ENCODE data around the gene CCDC134.

The CCDC134 gene

DNA sequence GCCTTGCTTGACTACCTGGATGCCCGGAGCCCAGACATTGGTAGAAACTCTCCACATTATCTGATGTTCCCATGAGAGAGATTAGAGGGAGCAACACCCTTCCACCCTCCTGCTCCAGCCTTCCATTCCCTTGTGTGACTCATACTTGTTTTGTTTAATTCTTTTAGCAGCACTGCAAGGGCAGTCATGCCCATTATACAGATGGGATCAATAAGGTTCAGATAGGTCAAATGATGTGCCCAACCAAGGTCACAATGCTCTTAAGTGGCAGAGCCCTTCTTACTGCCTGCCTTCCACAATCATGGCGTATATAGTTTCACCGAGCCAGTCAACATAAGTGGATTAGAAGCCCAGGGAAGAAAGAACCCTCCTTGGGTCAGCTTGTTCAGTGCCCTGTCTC lies 6.6 kb upstream of the CCDC134 start:
- no peak for FAIRE-seq

DNA sequence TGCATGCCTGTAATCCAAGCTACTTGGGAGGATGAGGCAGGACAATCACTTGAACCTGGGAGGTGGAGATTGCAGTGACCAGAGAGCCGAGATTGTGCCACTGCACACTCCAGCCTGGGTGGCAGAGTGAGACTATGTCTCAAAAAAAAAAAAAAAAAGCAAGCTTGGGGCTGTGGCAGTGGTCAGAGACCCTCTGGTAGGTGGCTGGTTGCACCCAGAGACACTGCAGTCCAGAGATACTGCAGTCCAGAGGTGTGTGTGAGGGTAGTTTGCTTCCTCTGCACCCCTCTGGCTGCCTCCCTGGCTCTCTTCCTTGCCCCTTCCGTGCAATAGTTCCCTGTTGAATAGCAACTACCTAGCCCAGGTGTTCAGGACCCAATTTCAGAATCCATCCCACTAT lies 1.7 kb upstream of the CCDC134 start:
- no peak for FAIRE-seq

DNA sequence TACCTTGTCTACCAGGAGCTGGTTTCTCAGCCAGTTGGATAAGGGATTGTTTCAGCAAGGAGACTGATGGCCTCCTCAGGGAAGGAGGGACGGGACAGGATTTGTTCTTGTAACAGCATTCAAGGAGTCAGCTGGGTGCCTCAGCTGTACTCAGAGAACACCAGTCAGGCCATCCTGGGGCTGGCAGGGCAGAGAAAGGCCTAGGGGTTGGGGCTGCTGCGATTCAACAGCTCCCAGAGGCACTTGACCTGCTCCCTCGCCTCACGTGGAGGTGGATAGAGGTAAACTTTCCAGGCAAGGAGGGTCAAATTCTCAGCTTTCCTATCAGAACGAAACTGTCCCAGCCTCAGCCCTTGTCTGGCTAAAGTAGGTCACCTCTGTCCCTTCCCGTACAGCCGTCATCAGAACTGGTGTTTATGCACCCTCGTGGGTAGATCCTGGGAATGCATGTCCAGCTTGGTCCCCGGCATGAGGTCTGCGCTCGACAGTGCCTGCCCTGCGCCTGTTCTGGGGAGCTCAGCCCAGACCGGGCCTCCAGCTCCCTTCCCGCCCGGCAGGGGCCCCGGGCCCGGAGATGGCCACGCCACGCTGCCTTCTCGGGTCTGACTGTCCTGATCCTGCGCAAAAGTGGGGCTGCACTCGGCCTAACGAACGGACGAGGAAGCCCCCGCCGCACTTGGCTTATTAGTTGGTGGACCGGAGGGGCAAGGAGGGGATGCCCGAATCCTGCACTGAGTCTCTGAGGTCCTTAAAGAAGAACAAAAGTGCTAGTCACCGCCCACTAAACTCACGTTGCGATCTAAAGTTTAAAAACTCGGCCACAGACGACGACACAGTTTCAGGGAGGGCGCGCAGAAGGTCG lies 762 bp upstream of the CCDC134 start:
- FAIRE-seq, result no peak

DNA sequence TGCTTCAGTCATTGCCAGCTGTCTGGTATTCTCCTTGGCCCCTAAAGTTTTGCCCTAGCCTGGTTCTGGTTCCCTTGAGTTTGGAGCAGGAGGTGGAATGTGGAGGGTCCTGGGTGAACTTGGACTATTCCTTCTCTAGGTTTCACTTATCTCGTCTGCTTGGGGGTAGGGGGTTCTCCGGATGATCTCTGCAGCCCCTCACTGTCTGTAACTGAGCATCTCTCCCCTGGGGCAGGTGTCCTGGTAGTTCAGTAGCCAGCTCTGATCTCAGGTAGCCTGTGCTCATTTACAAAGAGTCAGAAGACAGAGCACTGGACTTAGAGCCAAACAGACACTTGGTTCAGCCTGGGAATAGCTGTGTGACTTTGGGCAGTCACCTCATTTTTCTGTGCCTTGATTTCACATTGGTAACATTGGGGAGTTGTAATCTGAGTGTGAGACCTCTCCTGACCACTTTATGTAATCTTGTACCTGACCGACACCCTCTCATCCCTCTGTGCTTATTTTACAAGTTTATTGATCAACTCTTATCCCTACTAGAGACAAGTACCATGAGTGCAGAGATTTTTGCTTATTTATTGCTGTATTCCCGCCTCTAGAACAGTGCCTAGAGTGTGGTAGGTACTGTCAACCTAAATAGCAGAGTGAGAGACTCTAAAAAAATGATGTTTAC lies 804 bp downstream of the CCDC134 start:
- FAIRE-seq, result no peak

DNA sequence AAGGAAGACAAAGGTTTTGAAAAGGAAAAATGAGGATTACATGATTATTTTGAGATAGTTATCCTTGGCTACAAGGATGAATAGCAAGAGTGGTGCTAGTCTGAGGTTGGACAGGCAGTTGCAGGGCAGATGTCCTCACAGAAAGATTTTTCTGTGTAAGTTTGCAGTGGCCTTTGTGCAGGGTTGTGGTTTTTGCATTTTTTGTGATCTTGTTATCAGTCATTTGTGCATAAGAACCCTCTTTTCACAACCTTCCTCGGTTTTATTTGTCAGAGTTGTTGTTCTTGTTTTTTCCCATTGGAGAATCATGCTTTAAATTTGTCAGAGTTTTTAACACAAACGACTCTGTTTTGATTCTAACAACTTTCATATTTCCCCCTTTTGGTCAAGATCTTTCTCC lies 1.4 kb downstream of the CCDC134 start:
- FAIRE-seq, result no peak

DNA sequence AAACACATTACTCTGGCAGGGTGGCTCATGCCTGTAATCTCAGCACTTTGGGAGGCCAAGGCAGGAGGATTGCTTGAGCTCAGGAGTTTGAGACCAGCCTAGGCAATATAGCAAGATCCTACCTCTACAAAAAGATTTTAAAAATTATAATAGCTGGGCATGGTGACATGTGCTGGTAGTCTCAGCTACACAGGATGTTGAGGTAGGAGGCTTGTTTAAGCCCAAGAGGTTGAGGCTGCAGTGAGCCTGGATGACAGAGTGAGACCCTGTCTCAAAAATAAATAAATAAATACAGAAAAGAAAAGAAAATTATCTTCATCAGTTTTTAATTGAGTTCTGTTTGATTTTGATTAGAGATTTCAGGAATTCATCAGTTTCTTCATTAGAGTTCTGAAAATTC lies 5.2 kb downstream of the CCDC134 start:
- FAIRE-seq, result no peak

DNA sequence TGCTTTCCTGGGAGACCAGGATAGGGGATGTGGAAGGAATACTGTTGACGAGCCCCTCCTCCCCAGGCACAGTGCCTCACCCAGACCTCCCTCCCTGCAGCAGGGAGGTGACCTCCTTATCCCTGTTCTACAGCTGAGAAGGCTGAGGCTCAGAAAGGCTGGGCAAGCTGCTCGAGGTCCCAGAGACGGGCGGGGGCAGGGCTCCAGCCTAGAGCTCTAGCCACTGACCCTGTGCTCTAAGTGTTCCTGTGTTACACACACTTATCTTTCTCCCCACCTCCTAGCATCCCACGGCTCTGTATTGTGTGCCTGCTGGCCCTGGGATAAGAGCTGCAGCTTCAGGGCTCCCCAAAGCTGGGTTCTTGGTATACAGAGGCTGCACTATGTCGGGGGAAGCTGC lies 7.9 kb downstream of the CCDC134 start:
- FAIRE-seq, result no peak

DNA sequence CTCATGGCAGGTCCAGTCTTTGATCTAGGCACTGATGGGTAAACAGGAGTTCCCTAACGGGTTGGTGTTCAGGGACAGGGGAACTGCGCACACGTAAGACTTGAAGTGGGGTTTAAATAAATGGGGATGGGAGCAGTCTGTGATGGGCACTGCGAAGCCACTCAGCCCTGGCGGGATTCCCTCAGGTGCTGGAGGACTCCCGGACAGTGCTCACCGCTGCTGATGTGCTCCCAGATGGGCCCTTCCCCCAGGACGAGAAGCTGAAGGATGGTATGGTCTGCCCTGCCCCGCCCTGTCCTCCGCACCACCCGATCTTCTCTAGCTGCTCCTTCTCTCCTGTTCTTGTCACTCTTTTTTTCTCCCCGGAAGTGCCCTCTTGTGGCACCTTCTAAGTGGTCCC lies 9.5 kb downstream of the CCDC134 start:
- no peak for FAIRE-seq

DNA sequence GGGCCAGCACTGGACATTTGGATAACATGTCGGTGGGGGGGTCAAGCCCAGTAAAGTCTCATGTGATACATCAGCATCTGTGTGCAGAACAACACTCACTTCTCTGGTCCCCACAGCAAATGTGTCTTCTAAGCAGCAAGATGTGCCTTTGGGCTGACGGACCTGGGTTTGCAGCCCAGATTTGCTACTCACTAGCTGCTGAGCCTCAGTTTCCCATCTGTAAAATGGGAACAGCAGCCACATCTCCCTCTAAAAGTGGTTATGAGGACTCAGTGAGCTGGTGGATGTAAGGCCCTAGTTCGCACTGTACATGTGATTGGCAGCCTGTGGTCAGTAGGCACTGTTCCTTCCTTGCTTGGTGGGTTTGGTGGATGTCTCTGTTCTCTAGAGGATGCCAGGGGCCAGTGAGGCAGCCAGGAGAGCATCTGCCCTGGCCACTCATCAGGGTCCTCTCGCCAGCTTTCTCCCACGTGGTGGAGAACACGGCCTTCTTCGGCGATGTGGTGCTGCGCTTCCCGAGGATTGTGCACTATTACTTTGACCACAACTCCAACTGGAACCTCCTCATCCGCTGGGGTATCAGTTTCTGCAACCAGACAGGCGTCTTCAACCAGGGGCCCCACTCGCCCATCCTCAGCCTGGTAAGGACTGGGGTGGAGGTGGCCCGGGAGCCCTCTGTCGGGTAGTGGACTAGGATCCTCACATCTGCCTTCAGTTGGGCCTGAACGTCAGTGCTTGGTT lies 12.5 kb downstream of the CCDC134 start:
- FAIRE-seq, result no peak

DNA sequence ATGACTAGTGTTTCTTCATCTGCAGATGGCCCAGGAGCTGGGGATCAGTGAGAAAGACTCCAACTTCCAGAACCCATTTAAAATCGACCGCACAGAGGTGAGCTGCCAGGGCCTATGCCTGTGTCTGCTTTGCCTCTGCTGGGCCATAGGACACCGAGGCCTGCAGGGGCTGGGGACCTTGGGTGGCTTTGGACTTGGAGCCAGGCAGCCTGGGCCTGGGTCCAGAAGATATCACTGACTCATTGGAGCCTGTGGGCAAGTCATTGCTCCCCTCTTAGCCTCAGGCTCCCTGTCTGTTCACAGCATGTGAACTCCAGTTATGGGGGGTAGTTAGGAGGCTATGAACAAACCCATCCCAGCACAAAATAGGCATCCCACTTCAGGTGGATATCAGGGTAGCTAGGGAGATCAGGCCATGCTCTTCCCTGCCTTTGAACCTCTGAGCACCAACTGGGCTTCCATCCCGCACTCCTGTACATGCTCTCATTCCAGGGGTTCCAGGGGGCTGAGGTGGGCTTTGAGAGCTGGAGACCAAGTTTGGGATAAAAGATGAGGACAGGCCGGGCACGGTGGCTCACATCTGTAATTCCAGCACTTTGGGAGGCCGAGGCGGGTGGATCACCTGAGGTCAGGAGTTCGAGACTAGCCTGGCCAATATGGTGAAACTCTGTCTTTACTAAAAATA lies 13.4 kb downstream of the CCDC134 start:
- no peak for FAIRE-seq

DNA sequence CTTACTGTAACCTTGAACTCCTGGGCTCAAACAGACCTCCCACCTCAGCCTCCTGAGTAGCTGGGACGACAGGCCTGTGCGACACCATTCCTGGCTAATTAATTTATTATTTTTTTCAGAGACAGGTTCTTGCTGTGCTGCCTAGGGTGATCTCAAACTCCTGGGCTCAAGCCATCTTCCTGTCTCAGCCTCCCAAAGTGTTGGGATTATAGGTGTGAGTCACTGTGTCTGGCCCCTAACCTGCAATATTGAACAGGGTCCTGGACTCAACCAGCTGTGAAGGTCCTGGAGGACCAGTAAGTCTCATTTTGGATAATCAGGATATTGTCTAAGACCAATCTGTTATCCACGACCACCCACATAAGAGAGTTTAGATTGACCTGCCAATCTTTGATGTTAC lies 15.2 kb downstream of the CCDC134 start:
- no peak for FAIRE-seq

DNA sequence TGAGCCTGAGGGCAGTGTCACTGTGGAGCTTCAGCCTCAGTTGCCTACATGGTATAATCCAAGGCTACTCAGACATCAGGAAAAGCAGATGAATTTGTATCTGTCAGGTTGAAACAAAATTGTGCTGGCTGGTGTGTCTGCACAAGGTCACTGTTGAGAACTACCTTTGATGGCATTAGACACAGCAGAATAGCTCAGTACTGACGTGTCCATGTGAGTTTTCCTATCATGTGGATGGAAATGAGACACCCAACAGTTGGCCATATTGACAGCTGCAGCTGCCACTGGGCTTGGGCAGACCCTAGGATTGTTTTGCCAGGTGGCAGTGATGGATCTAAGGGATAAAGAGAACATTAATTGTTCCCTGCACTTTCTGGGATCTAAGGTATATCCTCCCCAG lies 15.8 kb downstream of the CCDC134 start:
- FAIRE-seq, result no peak

DNA sequence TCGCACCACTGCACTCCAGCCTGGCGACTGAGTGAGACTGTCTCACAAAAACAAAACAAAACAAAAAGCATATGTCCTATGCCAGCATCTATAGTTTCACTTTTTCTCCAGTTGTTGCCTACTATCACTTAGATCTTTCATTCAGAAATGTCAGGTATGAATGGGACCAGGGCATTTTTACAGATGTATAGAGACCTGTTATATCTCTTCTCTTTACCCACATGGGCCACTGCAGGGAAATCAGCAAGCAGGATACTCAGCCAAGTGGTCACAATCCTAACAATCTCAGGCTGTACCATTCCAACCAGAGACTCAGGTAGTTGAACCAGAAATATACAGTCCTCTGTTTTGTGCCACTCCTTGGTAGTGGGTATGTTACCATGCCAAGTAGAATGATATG lies 16.4 kb downstream of the CCDC134 start:
- FAIRE-seq, result no peak

DNA sequence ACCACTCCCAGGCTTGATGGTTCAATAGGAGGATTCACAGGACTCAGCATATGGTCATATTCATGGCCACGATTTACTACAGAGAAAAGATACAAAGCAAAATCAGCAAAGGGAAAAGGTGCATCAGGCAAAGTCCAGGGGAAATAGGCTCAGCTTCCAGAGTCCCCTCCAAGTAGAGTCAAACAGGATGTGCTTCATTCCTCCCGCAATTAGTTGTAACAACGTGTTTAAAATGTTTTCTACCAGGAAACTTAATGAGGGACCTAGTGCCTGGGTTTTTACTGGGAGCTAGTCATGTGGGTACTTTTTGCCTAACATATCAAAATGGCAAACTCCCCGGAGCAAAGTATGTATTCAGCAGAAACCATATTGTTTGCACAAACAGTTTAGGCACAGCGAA lies 17.5 kb downstream of the CCDC134 start:
- FAIRE-seq, result no peak

DNA sequence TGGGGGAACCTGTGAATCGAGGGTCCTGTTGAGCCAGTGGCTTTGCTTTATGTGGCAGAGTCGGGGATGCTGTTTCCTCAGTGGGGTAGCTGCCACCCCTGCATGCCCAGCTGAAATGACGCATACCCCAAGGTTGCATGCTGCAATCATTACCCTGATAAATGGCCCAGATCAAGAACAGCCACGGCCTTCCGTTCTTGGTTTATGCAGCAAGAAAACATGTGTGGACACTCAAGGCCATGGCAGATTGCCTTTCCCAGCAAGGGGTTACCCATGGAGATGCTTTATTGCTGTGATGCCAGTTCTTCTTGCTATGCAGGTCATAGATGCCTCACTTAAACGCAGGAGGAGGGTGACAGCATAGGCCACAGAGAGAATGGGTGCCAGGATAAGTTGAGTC lies 18.1 kb downstream of the CCDC134 start:
- FAIRE-seq, result no peak

DNA sequence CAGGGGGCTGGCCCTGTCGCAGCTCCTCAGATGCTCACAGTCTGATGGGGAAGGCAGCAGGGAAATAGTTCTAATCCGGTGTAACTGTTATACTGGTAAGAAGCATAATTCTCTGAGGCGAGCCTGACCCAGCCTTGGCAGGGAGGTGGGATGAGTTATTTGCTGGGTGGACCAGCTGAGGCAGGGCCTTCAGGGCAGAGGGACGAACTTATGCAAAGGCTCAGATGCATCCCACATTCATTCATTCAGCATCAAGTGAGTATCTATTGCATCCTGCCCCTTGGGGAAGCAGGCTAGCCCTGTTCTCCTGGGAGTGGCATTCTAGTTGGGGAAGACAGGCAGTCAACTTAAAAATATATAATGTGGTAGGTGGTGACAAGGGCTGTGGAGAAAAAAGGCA lies 18.8 kb downstream of the CCDC134 start:
- FAIRE-seq, result no peak

DNA sequence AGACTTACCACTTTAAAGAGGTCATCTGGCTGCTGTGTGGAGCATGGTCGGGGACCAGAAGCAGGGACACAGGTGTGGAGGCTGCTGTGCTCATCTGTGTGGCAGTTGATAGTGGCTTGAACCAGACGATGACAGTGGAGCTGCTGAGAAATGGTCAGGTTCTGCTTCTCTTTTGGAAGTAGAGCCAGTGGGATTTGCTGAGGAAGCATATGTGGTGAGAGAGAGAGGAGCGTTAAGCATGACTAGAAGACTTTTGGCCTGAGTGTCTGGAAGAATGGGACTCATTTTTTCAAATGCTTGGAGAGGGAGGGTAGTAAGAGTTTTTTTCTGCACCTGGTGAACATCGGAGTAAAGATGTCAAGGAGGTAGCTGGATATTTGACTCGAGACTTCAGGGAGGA lies 20.0 kb downstream of the CCDC134 start:
- no peak for FAIRE-seq

DNA sequence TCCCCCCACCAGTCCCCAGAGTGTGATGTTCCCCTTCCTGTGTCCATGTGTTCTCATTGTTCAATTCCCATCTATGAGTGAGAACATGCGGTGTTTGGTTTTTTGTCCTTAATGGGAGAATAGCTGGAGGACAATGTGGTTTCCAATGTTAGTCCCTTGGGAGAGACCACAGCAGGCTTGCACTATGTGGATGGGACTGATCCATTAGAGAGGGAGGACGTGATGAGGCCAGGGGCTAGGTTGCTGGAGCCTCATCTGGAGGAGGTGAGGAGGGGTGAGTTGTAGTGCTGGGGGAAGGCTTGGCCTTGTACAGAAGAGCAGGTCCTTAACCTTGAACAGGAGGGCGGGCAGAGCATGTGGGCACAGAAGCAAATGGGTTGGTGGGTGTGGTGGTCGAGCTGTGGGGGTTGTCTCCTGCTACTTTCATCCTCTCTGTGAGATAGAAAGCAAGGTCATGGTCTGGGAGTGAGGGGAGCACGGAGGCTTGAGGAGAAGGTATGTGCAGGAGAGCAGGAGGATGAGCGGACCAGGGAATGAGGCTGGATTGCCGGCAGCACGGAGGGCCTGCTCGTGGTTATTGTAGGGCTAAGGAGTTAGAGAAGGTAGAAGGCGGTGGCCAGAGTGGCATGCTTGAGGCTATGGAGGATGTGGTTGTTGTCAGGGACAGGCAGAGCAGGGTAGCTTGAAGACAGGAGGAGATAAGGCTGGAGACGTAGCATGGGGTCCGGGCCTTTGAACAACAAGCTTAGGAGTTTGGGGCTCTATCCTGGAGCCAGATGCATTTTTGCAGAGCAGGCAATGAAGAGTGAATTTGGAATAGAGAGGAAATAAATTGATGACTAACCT lies 21.2 kb downstream of the CCDC134 start:
- FAIRE-seq, result no peak

DNA sequence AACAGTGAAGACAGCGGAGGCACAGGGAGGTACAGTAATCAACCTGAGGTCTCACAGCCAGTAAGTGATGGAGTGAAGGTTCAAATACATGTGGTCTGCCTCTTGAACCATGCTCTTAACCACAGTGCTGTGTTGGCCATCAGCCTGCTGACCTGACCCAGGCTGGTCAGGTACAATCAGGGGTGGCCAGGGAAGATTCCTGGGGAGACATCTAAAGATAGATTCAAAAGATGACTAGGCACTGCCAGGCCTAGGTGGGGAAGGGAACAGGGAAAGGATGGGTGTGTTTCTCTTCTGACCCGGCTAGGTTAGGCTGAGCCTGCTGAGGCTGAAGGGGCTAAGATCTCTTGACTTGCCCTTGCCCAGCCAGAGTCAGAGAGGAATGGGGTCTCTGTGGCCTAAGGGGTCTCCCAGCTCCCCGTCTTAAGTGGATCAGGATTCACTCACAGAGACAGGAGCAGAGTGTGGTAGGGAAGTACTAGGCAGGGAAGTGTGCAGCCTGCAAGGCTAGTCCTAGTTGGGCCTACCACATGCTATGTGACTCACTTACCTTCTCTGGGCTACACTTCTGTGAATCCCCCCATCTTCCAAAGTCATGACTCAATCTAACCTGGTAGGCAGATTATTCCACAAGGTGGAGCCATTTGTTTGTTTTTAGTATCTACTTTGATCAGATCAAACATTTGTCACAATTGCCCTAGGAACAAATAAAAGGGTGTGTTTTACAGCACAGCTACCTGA lies 22.0 kb downstream of the CCDC134 start:
- FAIRE-seq, result no peak

DNA sequence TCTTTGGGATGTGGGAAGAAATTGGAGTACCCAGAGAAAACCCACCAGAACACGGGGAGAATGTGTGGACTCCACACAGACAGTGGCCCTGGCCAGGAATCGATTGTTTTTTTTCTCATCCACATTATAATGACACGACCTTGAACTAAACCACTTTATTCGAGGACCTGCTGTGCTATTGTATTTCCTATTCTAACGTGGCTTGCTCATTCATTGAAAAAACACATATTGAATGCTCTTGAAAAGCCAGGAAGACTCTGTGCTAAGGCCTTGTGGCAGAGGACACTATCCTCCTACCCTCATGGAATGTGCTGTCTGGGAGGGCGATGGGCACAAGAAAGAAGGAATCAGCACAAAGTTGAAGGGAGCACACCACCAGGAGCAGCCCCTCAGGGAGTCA lies 23.3 kb downstream of the CCDC134 start:
- no peak for FAIRE-seq

DNA sequence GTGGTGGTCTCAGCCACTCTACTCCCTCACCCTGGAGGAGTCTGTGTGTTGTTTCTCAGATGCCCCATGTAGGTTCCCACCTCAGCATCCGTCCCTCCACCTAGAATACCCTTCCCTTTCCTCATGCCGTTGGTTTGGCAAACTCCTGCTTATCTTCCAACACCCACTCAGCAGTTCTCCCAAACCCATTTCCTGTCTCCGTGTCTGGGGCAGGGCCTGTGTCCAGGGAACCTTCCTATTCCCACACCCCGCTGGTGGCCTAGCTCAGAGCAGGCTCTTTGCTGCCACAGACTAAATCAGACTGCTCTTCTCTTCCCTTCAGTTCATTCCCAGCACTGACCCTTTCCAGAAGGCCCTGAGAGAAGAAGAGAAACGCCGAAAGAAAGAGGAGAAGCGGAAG lies 24.9 kb downstream of the CCDC134 start:
- FAIRE-seq, result no peak

DNA sequence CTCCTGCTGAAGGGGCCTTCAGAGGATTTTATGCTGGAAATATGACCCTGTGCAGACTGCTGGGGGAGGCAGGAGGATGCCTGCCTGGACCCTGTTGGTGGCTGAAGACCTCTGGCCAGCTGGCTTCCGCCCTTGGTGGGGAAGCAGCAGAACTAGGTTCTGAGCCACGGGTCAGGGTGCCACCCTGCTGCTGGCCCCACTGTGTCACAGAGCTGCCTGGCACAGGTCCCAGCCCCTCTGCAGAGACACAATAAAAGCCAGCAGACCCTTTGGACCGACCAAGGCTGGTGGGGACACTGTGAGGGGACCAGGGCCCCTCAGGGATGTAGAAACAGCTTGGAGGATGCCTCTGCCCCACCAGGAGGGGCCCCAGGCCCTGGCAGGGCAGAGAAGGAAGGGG lies 25.5 kb downstream of the CCDC134 start:
- FAIRE-seq, result no peak

Data from endometrium (tissue), 2 donors.